ENCODE measurements around the gene PRR29.

The PRR29 gene

DNA sequence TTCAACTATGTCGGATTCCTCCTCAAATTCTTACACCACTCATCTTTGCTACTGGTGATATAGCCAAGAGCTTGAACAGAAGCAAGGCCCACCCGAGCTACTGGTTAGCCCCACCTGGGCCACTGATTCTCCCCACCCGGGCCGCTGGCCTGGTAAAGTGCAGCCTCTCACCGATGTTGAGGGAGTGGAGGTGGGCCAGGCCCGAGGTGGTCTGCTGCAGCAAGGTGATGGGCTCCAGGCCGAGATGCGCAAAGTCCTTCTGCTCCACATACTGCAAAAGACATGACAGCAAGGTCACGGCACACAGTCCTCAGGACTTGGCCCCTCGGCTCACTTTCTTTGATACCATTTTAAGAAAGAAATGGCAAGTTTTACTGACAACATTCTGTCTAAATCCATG is 55.0 kb downstream of the PRR29 start:
- DNase-seq: no peak

All from CD4-positive, alpha-beta T cell treated with Interleukin-6 for 4 hours (primary cell).